Fibroblast of the conjunctiva (primary cell): Measurements from ENCODE around the gene DHDDS.
"Not testable (repeated sequence)": the region's sequence is repeated elsewhere in the genome, so short reads cannot be mapped to it uniquely, and the experiment has no call there.

Experiments
- DNase-seq: peaks from one replicate; pipeline ENCODE4 v3.0.0-alpha.2; 2010; ENCODE audit warnings: low read depth

The DHDDS gene

GRCh38 chr1:26431979-26432695, at the start of gene DHDDS:
Gene DHDDS (plus strand): TSS chr1:26432321. CDS start chr1:26432946, 625 bp downstream.
- DNase-seq: peak; percentile 96

GRCh38 chr1:26384076-26384475, 48.0 kb upstream of the DHDDS start:
- DNase-seq: no peak

GRCh38 chr1:26385063-26385462, 47.1 kb upstream of the DHDDS start:
- DNase-seq: not testable (repeated sequence)

GRCh38 chr1:26387447-26387846, 44.7 kb upstream of the DHDDS start:
- peak; percentile 45 for DNase-seq

GRCh38 chr1:26388791-26389445, 43.2 kb upstream of the DHDDS start:
- no peak for DNase-seq

- DNase-seq: no peak
These were observed 42.4 kb upstream of the DHDDS start for GRCh38 chr1:26389604-26390247.

GRCh38 chr1:26391450-26391849, 40.7 kb upstream of the DHDDS start:
- DNase-seq: peak; percentile 42

- DNase-seq: no peak
These were observed 36.4 kb upstream of the DHDDS start for GRCh38 chr1:26395754-26396153.

GRCh38 chr1:26399034-26399433, 33.1 kb upstream of the DHDDS start:
- no peak for DNase-seq

GRCh38 chr1:26401891-26402290, 30.2 kb upstream of the DHDDS start:
- DNase-seq: no peak

- DNase-seq: no peak
These were observed 28.5 kb upstream of the DHDDS start for GRCh38 chr1:26403656-26404055.

GRCh38 chr1:26404641-26405040, 27.5 kb upstream of the DHDDS start:
- DNase-seq: no peak

GRCh38 chr1:26405281-26405915, 26.7 kb upstream of the DHDDS start:
- no peak for DNase-seq

GRCh38 chr1:26408604-26409003, 23.5 kb upstream of the DHDDS start:
- peak; percentile 38 for DNase-seq

- no peak for DNase-seq
These were observed 22.8 kb upstream of the DHDDS start for GRCh38 chr1:26409191-26409807.

GRCh38 chr1:26410706-26411623, 21.2 kb upstream of the DHDDS start, which contains the start of gene LIN28A:
Gene LIN28A (plus strand): TSS chr1:26410817. CDS start chr1:26410892, 75 bp downstream.
- no peak for DNase-seq

GRCh38 chr1:26411624-26412074, 20.5 kb upstream of the DHDDS start:
- no peak for DNase-seq

- DNase-seq: no peak
These were observed 19.8 kb upstream of the DHDDS start for GRCh38 chr1:26412180-26412840.

- no peak for DNase-seq
These were observed 19.1 kb upstream of the DHDDS start for GRCh38 chr1:26413031-26413430.

GRCh38 chr1:26417111-26417759, 14.9 kb upstream of the DHDDS start:
- peak; percentile 43 for DNase-seq
